ENCODE data around the gene RIN1. TPM values are rescaled to one million over a fixed set of nuclear protein-coding genes. Genes with fewer than 3 reads are reported as not detected.

Gene RIN1
- total and polyA plus RNA-seq, 2 of the 13 experiments (the other 11 are each of a cell fraction or from before 2014, with no cell fraction given): 2.4 to 4.1 TPM

GRCh38 chr11:66317723-66318599 is 18.3 kb downstream of the RIN1 start (continued):
- TF ChIP-seq PHF8 (CRISPR knock-in tag; IDR thresholded peaks at IDR 0.05) (0 out of 2 replicates have a peak, but pooled peaks have one; percentile 23), TMF1 (CRISPR knock-in tag; IDR thresholded peaks at IDR 0.05; ENCODE audit: low read depth) (no peak), DMAP1 (CRISPR knock-in tag; IDR thresholded peaks at IDR 0.05) (0 out of 2 replicates have a peak, but pooled peaks have one; percentile 15), KDM1A (CRISPR knock-in tag; IDR thresholded peaks at IDR 0.05) (no peak), ZNF501 (CRISPR knock-in tag; IDR thresholded peaks at IDR 0.05) (peak; percentile 23; the same call in 1 of the 2 replicates), ZFP91 (CRISPR knock-in tag; IDR thresholded peaks at IDR 0.05; ENCODE audit: borderline replicate concordance) (peak; percentile 43), ATF7 (IDR thresholded peaks at IDR 0.05) (peak; percentile 54; the same call in 1 of the 2 replicates), ATF7 (CRISPR knock-in tag; IDR thresholded peaks at IDR 0.05) (no peak), ZSCAN21 (CRISPR knock-in tag; IDR thresholded peaks at IDR 0.05; ENCODE audit: borderline replicate concordance) (no peak), ZNF605 (CRISPR knock-in tag; IDR thresholded peaks at IDR 0.05) (peak; percentile 21; the same call in 1 of the 2 replicates), DRAP1 (CRISPR knock-in tag; IDR thresholded peaks at IDR 0.05) (no peak), ATF2 (CRISPR knock-in tag; IDR thresholded peaks at IDR 0.05) (peak; percentile 46; the same call in 1 of the 2 replicates), DNMT3B (CRISPR knock-in tag; conservative IDR thresholded peaks at IDR 0.05) (no peak), ZNF382 (CRISPR knock-in tag; IDR thresholded peaks at IDR 0.05; ENCODE audit: borderline replicate concordance) (no peak), MTA1 (CRISPR knock-in tag; IDR thresholded peaks at IDR 0.05; ENCODE audit: borderline replicate concordance) (peak; percentile 17; the same call in 1 of the 2 replicates), ARNT2 (CRISPR knock-in tag; IDR thresholded peaks at IDR 0.05; ENCODE audit: low read depth) (0 out of 2 replicates have a peak, but pooled peaks have one; percentile 18), TCF7 (IDR thresholded peaks at IDR 0.05; ENCODE audit: low read depth) (no peak), SOX6 (IDR thresholded peaks at IDR 0.05) (no peak), SOX6 (CRISPR knock-in tag; IDR thresholded peaks at IDR 0.05) (peak; percentile 42), YEATS2 (CRISPR knock-in tag; IDR thresholded peaks at IDR 0.05; ENCODE audit: borderline replicate concordance) (0 out of 2 replicates have a peak, but pooled peaks have one; percentile 55), HNRNPL (IDR thresholded peaks at IDR 0.05; ENCODE audit: low read depth, low read length) (no peak), ARID4A (CRISPR knock-in tag; IDR thresholded peaks at IDR 0.05; ENCODE audit: borderline replicate concordance) (peak; percentile 30; the same call in 1 of the 2 replicates), MIER2 (CRISPR knock-in tag; IDR thresholded peaks at IDR 0.05) (0 out of 2 replicates have a peak, but pooled peaks have one; percentile 37)

All from HepG2 (cell line).